Gastroesophageal sphincter (tissue), 4 donors: ENCODE measurements around the gene RALGPS2. TPM values are rescaled to one million over a fixed set of nuclear protein-coding genes. Genes with fewer than 3 reads are reported as not detected.

Source experiments
- ATAC-seq: fragments of 150-250 bp; one replicate; pipeline ENCODE4 v1.9.1; 2016; ENCODE audit warnings: mild to moderate bottlenecking, moderate library complexity
- H3K27ac ChIP-seq, 4 donors: fragments of 200-600 bp; sonication (generic) in 3 of 4; 1 replicate in 3 of 4; 2 replicates in 1 of 4; pipeline ENCODE4 v1.5.1; 2016 to 2019
- H3K27me3 ChIP-seq: fragments of 200-600 bp; sonication (generic); one replicate; pipeline ENCODE4 v1.5.1; 2019
- H3K36me3 ChIP-seq, 2 donors: fragments of 200-600 bp; sonication (generic); one replicate each; pipeline ENCODE4 v1.5.1; 2019; ENCODE audit warnings: control low read depth in 1 of 2
- H3K4me1 ChIP-seq, 3 donors: fragments of 200-600 bp; sonication (generic); 1 replicate in 2 of 3; 2 replicates in 1 of 3; pipeline ENCODE4 v1.5.1; 2016 to 2019; ENCODE audit warnings: control low read depth in 2 of 3
- H3K4me3 ChIP-seq, 2 donors: fragments of 200-600 bp; sonication (generic); one replicate each; pipeline ENCODE4 v1.5.1; 2019; ENCODE audit warnings: mild to moderate bottlenecking in 1 of 2, moderate library complexity in 1 of 2
- H3K9me3 ChIP-seq, 3 donors: fragments of 200-600 bp; sonication (generic); one replicate each; pipeline ENCODE4 v1.5.1; 2017 to 2019; ENCODE audit warnings: control low read depth in 2 of 3
- EP300 ChIP-seq: sonication (generic); formaldehyde crosslinking; IDR thresholded peaks from one replicate; pipeline ENCODE4 v1.6.1; 2017; ENCODE audit warnings: antibody characterized with exemption, mild to moderate bottlenecking
- POLR2A ChIP-seq, 2 donors: fragments of 450-650 bp; IDR thresholded peaks; one replicate each; pipeline ENCODE4 v1.6.1; 2017; ENCODE audit warnings: antibody characterized with exemption in 2 of 2, mild to moderate bottlenecking in 2 of 2, moderate library complexity in 1 of 2
- POLR2AphosphoS5 ChIP-seq: sonication (generic); formaldehyde crosslinking; IDR thresholded peaks from one replicate; pipeline ENCODE4 v1.6.1; 2017; ENCODE audit warnings: antibody characterized with exemption
- WGBS, 2 donors: methylation state at CpG; one replicate each; pipeline ENCODE4 v1.1.5; 2018; ENCODE audit warnings: low coverage in 1 of 2; 5-methylcytosine and 5-hydroxymethylcytosine counted together
- total RNA-seq, 4 donors: library from RNA; depleted of rRNA; stranded (reverse); fragments of >200 nt; gene quantifications; one replicate each; pipeline ENCODE4 v1.1.0, GENCODE V29; 2016
- TF ChIP-seq, protein P1 (sequence below), 4 experiments: fragments of 200-600 bp in 2 of 4; fragments of 450-650 bp in 2 of 4; sonication (generic) in 1 of 4; IDR thresholded peaks; one replicate each; pipeline ENCODE4 v1.5.1; 2017 to 2019; ENCODE audit warnings: antibody characterized with exemption in 4 of 4, mild to moderate bottlenecking in 2 of 4, moderate library complexity in 2 of 4

The RALGPS2 gene
- total RNA-seq, 4 donors from 2014 or later = 12.0 to 17.7 (median 15.1) TPM

DNA sequence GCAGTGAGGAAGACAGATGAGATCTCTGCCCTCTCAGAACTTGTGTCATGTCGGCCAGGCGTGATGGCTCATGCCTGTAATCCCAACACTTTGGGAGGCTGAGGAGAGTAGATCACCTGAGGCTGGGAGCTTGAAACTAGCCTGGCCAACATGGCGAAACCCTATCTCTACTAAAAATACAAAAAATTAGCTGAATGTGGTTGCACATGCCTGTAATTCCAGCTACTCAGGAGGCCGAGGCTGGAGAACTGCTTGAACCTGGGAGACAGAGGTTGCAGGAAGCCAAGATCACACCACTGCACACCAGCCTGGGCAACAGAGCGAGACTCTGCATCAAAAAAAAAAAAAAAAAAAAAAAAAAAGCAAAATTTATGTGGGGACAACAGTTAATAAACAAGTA, 40.9 kb upstream of the RALGPS2 start:
- Histone ChIP-seq H3K27me3 (no peaks in the 10 kb centered on the region), H3K4me3 (no peak overlapping the region), H3K4me1 (no peaks in the 10 kb centered on the region), H3K9me3 (no peaks in the 10 kb centered on the region), H3K27ac (no peak overlapping the region), H3K36me3 (no peaks in the 10 kb centered on the region)
- no peak for ATAC-seq
- no peak for TF ChIP-seq EP300
- TF ChIP-seq POLR2AphosphoS5 = no peak
- TF ChIP-seq, protein P1, sequence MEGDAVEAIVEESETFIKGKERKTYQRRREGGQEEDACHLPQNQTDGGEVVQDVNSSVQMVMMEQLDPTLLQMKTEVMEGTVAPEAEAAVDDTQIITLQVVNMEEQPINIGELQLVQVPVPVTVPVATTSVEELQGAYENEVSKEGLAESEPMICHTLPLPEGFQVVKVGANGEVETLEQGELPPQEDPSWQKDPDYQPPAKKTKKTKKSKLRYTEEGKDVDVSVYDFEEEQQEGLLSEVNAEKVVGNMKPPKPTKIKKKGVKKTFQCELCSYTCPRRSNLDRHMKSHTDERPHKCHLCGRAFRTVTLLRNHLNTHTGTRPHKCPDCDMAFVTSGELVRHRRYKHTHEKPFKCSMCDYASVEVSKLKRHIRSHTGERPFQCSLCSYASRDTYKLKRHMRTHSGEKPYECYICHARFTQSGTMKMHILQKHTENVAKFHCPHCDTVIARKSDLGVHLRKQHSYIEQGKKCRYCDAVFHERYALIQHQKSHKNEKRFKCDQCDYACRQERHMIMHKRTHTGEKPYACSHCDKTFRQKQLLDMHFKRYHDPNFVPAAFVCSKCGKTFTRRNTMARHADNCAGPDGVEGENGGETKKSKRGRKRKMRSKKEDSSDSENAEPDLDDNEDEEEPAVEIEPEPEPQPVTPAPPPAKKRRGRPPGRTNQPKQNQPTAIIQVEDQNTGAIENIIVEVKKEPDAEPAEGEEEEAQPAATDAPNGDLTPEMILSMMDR (IDR thresholded peaks at IDR 0.05) = no peak
- no peak for TF ChIP-seq POLR2A (IDR thresholded peaks at IDR 0.05)
- WGBS, 2 donors = 100% methylated on average over 3 of the region's 5 CpGs; no CpG with 5 or more reads in 1 of the 2 donors

DNA sequence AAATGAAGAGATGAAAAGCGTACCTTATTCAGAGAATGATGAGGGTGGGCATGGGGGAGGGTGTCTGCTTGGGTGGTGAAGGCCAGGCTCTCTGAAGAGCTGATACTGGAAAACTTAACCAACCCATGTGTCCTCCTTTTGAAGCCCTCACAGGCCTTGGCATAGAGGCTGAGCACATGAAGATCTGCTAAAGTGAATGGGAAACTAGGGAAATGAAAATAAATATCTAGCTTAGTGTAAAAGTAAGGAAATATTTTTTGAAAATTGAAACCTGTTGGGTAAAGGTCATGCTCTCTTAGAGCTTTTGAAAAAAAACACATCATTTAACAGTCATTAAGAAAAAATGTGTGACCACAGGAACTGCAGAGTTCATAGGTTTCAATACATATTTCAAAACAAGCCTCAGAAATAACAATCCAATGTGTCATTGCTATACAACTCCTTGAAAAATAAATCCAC, 40.5 kb upstream of the RALGPS2 start:
- 100% methylated on average over 1 of the region's 1 CpG for WGBS, 2 donors
- Histone ChIP-seq H3K27ac (no peak overlapping the region), H3K36me3 (no peaks in the 10 kb centered on the region), H3K27me3 (no peaks in the 10 kb centered on the region), H3K4me3 (no peak overlapping the region), H3K9me3 (no peaks in the 10 kb centered on the region), H3K4me1 (no peaks in the 10 kb centered on the region)
- peak; percentile 65 for ATAC-seq
- no peak for TF ChIP-seq POLR2AphosphoS5
- TF ChIP-seq POLR2A (IDR thresholded peaks at IDR 0.05) = no peak
- TF ChIP-seq, protein P1 (IDR thresholded peaks at IDR 0.05) = no peak
- TF ChIP-seq EP300 = no peak

DNA sequence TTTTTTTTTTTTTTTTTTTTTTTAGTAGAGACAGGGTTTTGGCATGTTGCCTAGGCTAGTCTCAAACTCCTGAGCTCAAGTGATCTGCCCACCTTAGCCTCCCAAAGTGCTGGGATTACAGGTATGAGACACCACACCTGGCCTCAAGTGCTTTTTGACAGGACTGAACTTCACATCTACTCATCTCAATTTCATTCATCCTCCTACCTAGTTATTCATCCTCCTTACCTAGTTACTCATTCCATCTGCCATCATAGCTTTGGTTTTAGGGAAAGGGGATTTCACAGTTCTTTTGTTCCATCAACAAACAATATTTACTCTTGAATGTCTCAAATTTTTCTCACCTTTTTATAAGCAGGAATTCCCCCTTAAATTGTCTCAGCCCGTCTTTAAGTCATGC, 38.6 kb upstream of the RALGPS2 start:
- Histone ChIP-seq H3K27ac (no peak overlapping the region), H3K36me3 (no peaks in the 10 kb centered on the region), H3K4me1 (no peaks in the 10 kb centered on the region), H3K27me3 (no peaks in the 10 kb centered on the region), H3K9me3 (no peaks in the 10 kb centered on the region), H3K4me3 (no peak overlapping the region)
- 100% methylated on average over 1 of the region's 1 CpG for WGBS, 2 donors
- TF ChIP-seq POLR2AphosphoS5 (no peak), POLR2A (IDR thresholded peaks at IDR 0.05) (no peak), EP300 (no peak)
- TF ChIP-seq, protein P1 (IDR thresholded peaks at IDR 0.05) = no peak
- no peak for ATAC-seq

DNA sequence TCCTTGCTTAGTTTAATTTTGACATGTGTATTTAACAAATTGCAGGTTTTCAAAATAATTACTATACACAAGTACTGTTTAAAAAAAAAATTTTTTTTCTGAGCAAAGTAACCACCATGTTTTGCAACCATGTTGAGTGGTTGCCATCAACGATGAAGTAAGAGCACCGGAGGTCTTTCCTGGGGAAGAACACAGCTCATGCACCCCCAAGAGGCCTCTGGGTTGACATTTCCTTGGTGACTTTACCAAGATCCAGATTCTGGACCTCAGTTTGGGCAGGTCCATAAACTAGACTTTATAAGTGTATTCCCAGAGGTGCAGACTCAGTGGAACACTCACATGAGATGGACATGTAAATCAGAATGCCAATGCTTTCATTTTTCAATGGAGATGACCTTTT, 36.8 kb upstream of the RALGPS2 start:
- no peak overlapping the region for H3K27ac ChIP-seq
- H3K4me1 ChIP-seq = no peaks in the 10 kb centered on the region
- H3K36me3 ChIP-seq = no peaks in the 10 kb centered on the region
- TF ChIP-seq, protein P1 (IDR thresholded peaks at IDR 0.05) = no peak
- TF ChIP-seq POLR2A (IDR thresholded peaks at IDR 0.05) (no peak), POLR2AphosphoS5 (no peak), EP300 (no peak)
- no peaks in the 10 kb centered on the region for H3K27me3 ChIP-seq
- no peaks in the 10 kb centered on the region for H3K9me3 ChIP-seq
- WGBS, 2 donors = 28 to 40% methylated on average over 2 of the region's 2 CpGs
- ATAC-seq = peak; percentile 58
- no peak overlapping the region for H3K4me3 ChIP-seq

DNA sequence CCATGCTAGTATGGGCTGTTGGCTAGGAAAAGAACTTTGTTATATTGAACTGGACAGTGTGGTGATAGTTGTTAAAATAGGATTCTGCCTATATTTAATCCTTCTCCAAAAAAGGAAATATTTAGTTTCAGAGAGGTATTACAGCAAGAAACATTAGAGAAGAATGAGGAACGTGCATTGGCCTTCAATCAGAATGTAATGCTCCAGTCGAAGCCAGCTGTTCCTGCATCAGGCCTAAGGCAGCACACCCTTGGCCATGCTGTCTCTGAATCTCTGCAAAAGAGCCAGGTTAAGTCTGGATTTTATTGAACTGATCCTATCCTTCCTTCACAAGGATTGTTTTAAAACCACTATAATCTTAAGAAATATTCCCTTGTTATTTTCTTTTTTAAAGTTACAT, 35.3 kb upstream of the RALGPS2 start:
- TF ChIP-seq POLR2AphosphoS5 = no peak
- TF ChIP-seq EP300 = no peak
- TF ChIP-seq, protein P1 (IDR thresholded peaks at IDR 0.05) = no peak
- no peak for TF ChIP-seq POLR2A (IDR thresholded peaks at IDR 0.05)
- ATAC-seq = no peak
- no peaks in the 10 kb centered on the region for H3K4me1 ChIP-seq
- H3K36me3 ChIP-seq = no peaks in the 10 kb centered on the region
- 15 to 22% methylated on average over 2 of the region's 2 CpGs for WGBS, 2 donors
- no peaks in the 10 kb centered on the region for H3K27me3 ChIP-seq
- no peak overlapping the region for H3K27ac ChIP-seq
- H3K4me3 ChIP-seq = no peak overlapping the region
- H3K9me3 ChIP-seq = no peaks in the 10 kb centered on the region
